ENCODE results near the gene GRK7.

DNA sequence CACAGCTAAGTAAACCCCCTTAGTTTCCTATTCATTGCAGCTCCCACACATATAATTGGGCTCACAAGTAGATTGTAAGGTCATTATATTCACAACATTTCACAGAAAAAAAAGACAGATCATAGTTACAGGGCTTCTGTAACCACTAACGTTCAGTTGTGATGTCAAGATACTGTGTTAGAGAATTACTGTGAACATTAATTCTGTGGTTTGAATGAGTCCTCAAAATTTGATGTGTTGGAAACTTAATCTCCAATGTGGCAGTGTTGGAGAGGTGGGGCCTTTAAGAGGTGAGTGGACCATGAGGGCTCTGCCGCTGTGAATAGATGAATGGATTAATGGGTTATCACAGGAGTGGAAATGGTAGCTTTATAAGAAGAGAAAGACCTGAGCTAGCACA is 21.3 kb downstream of the GRK7 start:
- TF ChIP-seq POLR2A (IDR thresholded peaks at IDR 0.05; ENCODE audit: low read length) (no peak), GATA1 (IDR thresholded peaks at IDR 0.05; ENCODE audit: low read depth, low read length) (no peak)

All from erythroblast (primary cell).